CD4-positive, alpha-beta T cell (primary cell): ENCODE measurements around the gene HTR3C. TPM values are rescaled to one million over a fixed set of nuclear protein-coding genes. Genes with fewer than 3 reads are reported as not detected.
A peak's percentile ranks its signal among the peaks of the same experiment; 100 is the strongest.
"Not testable (repeated sequence)": the region's sequence is repeated elsewhere in the genome, so short reads cannot be mapped to it uniquely, and the experiment has no call there.

ENCODE experiments used
- ATAC-seq: fragments of 200-7000 bp; cut with Tn5 transposase; one replicate; pipeline ENCODE4 v1.10.0; 2022; ENCODE audit warnings: mild to moderate bottlenecking; ENCODE audit not compliant: poor library complexity
- CTCF ChIA-PET: fragments of 350-600 bp; sonication (Branson Sonifier 250); formaldehyde crosslinking; loops from one replicate; lab custom pipeline; 2021; ENCODE audit warnings: antibody characterized with exemption, inconsistent platforms; lab: Charles Lee
- POLR2A ChIA-PET: fragments of 350-600 bp; sonication (Branson Sonifier 250); formaldehyde crosslinking; loops from one replicate; lab custom pipeline; 2021; ENCODE audit warnings: antibody characterized with exemption, inconsistent platforms; lab: Charles Lee
- DNase-seq, 14 experiments: peaks; one replicate each; pipeline ENCODE4 v3.0.0-alpha.2; 2013 to 2020; ENCODE audit warnings: mixed read lengths in 2 of 14
- H3K27ac ChIP-seq, 2 donors: one replicate each; pipeline versions ENCODE4 v1.5.1 to v1.7.0; 2013; ENCODE audit warnings: low read length in 2 of 2, low read depth in 1 of 2, mild to moderate bottlenecking in 1 of 2
- H3K27me3 ChIP-seq, 2 experiments: 1 replicate in 1 of 2; 2 replicates in 1 of 2; pipeline versions ENCODE4 v1.6.1 to v1.7.0; 2013; ENCODE audit warnings: low read length in 2 of 2, control low read depth in 1 of 2, mild to moderate bottlenecking in 1 of 2, moderate library complexity in 1 of 2; ENCODE audit not compliant: insufficient read depth in 2 of 2, control insufficient read depth in 1 of 2
- H3K36me3 ChIP-seq: one replicate; pipeline ENCODE4 v1.6.1; 2013; ENCODE audit warnings: low read length, control low read depth; ENCODE audit not compliant: insufficient read depth
- H3K4me1 ChIP-seq: one replicate; pipeline ENCODE4 v1.6.1; 2013; ENCODE audit warnings: low read length, control low read depth; ENCODE audit not compliant: insufficient read depth
- H3K4me3 ChIP-seq: one replicate; pipeline ENCODE4 v1.5.1; 2013; ENCODE audit warnings: mild to moderate bottlenecking, low read length, moderate library complexity
- H3K9me3 ChIP-seq, 2 experiments: 1 replicate in 1 of 2; 2 replicates in 1 of 2; pipeline versions ENCODE4 v1.6.1 to v1.7.0; 2013; ENCODE audit warnings: low read length in 2 of 2, mild to moderate bottlenecking in 2 of 2, control low read depth in 1 of 2, moderate library complexity in 1 of 2; ENCODE audit not compliant: control insufficient read depth in 1 of 2, insufficient read depth in 1 of 2
- H3K27ac Mint-ChIP-seq: one replicate; pipeline ENCODE4 v1.8.0; 2020; ENCODE audit warnings: mixed read lengths
- H3K27me3 Mint-ChIP-seq: one replicate; pipeline ENCODE4 v1.8.0; 2021; ENCODE audit warnings: mixed read lengths
- H3K36me3 Mint-ChIP-seq: one replicate; pipeline ENCODE4 v1.8.0; 2021; ENCODE audit warnings: low read depth, mixed read lengths
- H3K4me1 Mint-ChIP-seq: one replicate; pipeline ENCODE4 v1.8.0; 2021; ENCODE audit warnings: low read depth, mixed read lengths
- H3K4me3 Mint-ChIP-seq: one replicate; pipeline ENCODE4 v1.8.0; 2020; ENCODE audit warnings: mild to moderate bottlenecking, mixed read lengths
- H3K9me3 Mint-ChIP-seq: one replicate; pipeline ENCODE4 v1.8.0; 2020; ENCODE audit warnings: mixed read lengths
- intact Hi-C, 2 experiments: fragments of 100-400 bp; cut with DNase I in 1 of 2; cut with micrococcal nuclease in 1 of 2; formaldehyde crosslinking; loops; one replicate each; pipeline versions ENCODE4 v1.15.1 to v1.9.0; 2023 to 2025; cut with DNase I, micrococcal nuclease
- total RNA-seq, 174 experiments: library from RNA in 2 of 174; stranded (reverse) in 2 of 174; gene quantifications; one replicate each; pipeline ENCODE4 v1.2.3 and lab custom pipeline; 2021 to 2026
- TF ChIP-seq, protein P1 (sequence below): fragments of 200-600 bp; IDR thresholded peaks from one replicate; pipeline ENCODE4 v1.8.0; 2022; ENCODE audit warnings: antibody characterized with exemption, mild to moderate bottlenecking

Gene HTR3C
- total RNA-seq, 2 experiments from 2014 or later: not detected

DNA sequence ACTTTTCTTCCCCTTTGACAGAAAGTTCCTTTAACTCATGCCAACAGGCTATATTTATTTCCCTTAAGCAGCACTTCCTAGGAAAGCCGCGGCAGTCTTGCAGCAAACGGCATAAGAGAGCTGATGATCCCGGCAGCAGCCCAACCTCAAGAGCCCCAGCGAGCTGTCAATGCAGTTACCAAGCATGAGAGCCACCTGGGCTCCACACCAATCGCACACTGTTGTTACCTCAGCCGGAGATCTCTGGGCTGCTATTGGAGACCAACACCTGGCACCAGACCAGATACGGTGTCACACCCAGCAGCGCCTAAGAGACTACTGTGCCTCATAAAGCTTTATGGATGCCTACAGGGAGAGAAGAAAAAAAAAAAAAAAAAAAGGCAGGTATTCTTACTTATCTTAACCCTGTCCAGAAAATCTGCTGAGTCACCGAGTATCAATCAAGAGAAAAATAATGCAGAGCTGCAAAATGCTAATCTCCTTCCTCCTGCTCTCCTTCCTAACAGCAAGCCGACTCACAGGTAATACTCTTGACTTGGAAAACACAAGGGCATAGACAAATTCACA lies 46.8 kb upstream of the HTR3C start:
- Histone ChIP-seq H3K4me1 (peaks cover 5% of the 10 kb centered on the region), H3K36me3 (no peaks in the 10 kb centered on the region), H3K27ac (no peak overlapping the region), H3K27me3 (no peaks in the 10 kb centered on the region), H3K9me3 (no peaks in the 10 kb centered on the region), H3K4me3 (no peak overlapping the region)
- Mint-ChIP-seq H3K27me3 (no peaks in the 10 kb centered on the region), H3K4me1 (peaks cover 11% of the 10 kb centered on the region), H3K9me3 (no peaks in the 10 kb centered on the region), H3K36me3 (peaks cover 23% of the 10 kb centered on the region), H3K27ac (no peak overlapping the region), H3K4me3 (no peak overlapping the region)
- intact Hi-C loops: no loop called here
- ATAC-seq (peak; percentile 92), DNase-seq (peak in 10 of 14 experiments; percentile 1 to 57 (median 16))
- ChIA-PET POLR2A (interaction anchor here (0.9 kb wide), 1 partner anchor 149 kb away, joined by 3 read pairs; the partner anchor contains the start of gene DVL3), CTCF (no interaction called here)
- TF ChIP-seq, protein P1, sequence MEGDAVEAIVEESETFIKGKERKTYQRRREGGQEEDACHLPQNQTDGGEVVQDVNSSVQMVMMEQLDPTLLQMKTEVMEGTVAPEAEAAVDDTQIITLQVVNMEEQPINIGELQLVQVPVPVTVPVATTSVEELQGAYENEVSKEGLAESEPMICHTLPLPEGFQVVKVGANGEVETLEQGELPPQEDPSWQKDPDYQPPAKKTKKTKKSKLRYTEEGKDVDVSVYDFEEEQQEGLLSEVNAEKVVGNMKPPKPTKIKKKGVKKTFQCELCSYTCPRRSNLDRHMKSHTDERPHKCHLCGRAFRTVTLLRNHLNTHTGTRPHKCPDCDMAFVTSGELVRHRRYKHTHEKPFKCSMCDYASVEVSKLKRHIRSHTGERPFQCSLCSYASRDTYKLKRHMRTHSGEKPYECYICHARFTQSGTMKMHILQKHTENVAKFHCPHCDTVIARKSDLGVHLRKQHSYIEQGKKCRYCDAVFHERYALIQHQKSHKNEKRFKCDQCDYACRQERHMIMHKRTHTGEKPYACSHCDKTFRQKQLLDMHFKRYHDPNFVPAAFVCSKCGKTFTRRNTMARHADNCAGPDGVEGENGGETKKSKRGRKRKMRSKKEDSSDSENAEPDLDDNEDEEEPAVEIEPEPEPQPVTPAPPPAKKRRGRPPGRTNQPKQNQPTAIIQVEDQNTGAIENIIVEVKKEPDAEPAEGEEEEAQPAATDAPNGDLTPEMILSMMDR: no peak

DNA sequence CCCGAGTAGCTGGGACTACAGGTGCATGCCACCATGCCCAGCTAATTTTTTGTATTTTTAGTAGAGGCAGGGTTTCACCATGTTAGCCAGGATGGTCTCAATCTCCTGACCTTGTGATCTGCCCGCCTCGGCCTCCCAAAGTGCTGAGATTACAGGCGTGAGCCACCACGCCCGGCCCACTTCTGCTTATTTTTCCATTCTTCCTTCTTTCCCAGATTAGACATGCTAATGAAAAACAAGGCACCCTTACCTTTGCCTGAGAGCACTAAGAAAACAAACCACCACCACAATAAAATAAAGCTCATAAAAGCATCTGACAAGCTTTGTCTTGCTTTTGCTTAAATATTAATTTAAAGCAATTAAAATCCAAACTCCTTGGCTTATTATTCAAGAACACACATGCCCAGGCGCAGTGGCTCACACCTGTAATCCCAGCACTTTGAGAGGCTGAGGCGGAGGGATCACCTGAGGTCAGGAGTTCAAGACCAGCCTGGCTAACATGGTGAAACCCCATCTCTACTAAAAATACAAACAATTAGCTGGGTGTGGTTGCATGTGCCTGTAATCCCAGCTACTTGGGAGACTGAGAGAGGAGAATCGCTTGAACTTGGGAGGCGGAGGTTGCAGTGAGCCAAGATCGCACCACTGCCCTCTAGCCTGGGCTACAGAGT lies 45.6 kb upstream of the HTR3C start:
- H3K9me3 Mint-ChIP-seq: not testable (repeated sequence)
- POLR2A ChIA-PET: interaction anchor here (0.6 kb wide), 1 partner anchor 510 kb away, joined by 6 read pairs; no protein-coding TSS in a partner anchor

DNA sequence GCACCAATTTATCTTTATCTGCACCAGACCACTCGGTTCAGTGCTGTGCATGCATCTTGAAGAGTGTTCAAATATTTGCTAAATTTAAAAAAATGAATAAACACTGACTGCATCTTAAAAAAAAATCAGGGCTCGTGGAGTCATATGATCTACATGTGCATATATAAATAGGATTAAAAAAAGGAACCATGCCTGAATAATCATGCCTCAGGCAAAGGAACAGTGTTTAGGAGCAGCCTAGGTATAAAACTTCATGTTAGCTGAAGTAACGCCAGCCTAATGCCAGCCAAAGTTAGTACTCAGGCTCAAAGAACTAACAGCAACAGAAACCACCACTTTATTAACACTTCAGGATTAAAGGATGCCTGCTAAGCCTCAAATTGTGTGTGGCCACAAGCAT lies 44.7 kb upstream of the HTR3C start:
- no peaks in the 10 kb centered on the region for H3K9me3 ChIP-seq
- Mint-ChIP-seq H3K27me3 (no peaks in the 10 kb centered on the region), H3K9me3 (no peaks in the 10 kb centered on the region), H3K27ac (no peak overlapping the region), H3K4me3 (no peak overlapping the region), H3K4me1 (peaks cover 11% of the 10 kb centered on the region), H3K36me3 (peaks cover 32% of the 10 kb centered on the region)
- TF ChIP-seq, protein P1: no peak
- ATAC-seq: no peak
- H3K27me3 ChIP-seq: no peaks in the 10 kb centered on the region
- H3K4me3 ChIP-seq: no peak overlapping the region
- H3K36me3 ChIP-seq: no peaks in the 10 kb centered on the region
- ChIA-PET POLR2A (interaction anchor here (0.6 kb wide), 1 partner anchor 509 kb away, joined by 6 read pairs; no protein-coding TSS in a partner anchor), CTCF (no interaction called here)
- no peak overlapping the region for H3K27ac ChIP-seq
- intact Hi-C loops: no loop called here
- H3K4me1 ChIP-seq: peaks cover 5% of the 10 kb centered on the region
- DNase-seq: no peak

More for the DNA sequence above, 45.6 kb upstream of the HTR3C start:
- peaks cover 11% of the 10 kb centered on the region for H3K4me1 Mint-ChIP-seq
- peaks cover 26% of the 10 kb centered on the region for H3K36me3 Mint-ChIP-seq
- H3K4me3 ChIP-seq, H3K4me3 Mint-ChIP-seq, H3K4me1 ChIP-seq, H3K27ac ChIP-seq, H3K27me3 Mint-ChIP-seq, DNase-seq, ATAC-seq, H3K27ac Mint-ChIP-seq, H3K27me3 ChIP-seq, CTCF ChIA-PET, intact Hi-C loops, H3K36me3 ChIP-seq, H3K9me3 ChIP-seq: not testable (repeated sequence)
